WI38 (cell line): ENCODE data around the gene ZNF546.
"Not testable (repeated sequence)": the region's sequence is repeated elsewhere in the genome, so short reads cannot be mapped to it uniquely, and the experiment has no call there.

ENCODE experiments used
- H3K4me3 ChIP-seq: 2 replicates; pipeline ENCODE4 v1.5.1; 2011; ENCODE audit warnings: low read depth, mild to moderate bottlenecking, control low read depth, low read length
- CTCF ChIP-seq: IDR thresholded peaks from 2 replicates; pipeline ENCODE4 v1.5.1; 2012; ENCODE audit warnings: low read depth, mild to moderate bottlenecking, control low read depth, low read length

ZNF546 gene

GRCh38 chr19:39996811-39997637 lies at the start of gene ZNF546:
ZNF546 (plus strand) TSS chr19:39997060; CDS start chr19:39998327, 1,267 bp downstream.
- TF ChIP-seq CTCF, result no peak
- H3K4me3 ChIP-seq, result peak within 1 kb of the TSS; percentile 84

GRCh38 chr19:39949026-39949747 lies 47.7 kb upstream of the ZNF546 start:
- no peak for TF ChIP-seq CTCF
- no peak overlapping the region for H3K4me3 ChIP-seq

GRCh38 chr19:39951065-39951650 lies 45.7 kb upstream of the ZNF546 start:
- H3K4me3 ChIP-seq, result no peak overlapping the region
- no peak for TF ChIP-seq CTCF

GRCh38 chr19:39951686-39952085 lies 45.2 kb upstream of the ZNF546 start:
- no peak for TF ChIP-seq CTCF
- no peak overlapping the region for H3K4me3 ChIP-seq

- no peak overlapping the region for H3K4me3 ChIP-seq
- TF ChIP-seq CTCF, result no peak
These were observed 42.9 kb upstream of the ZNF546 start for GRCh38 chr19:39953915-39954314.

GRCh38 chr19:39957886-39958285 lies 39.0 kb upstream of the ZNF546 start:
- H3K4me3 ChIP-seq, result not testable (repeated sequence)

- H3K4me3 ChIP-seq, result not testable (repeated sequence)
These were observed 37.9 kb upstream of the ZNF546 start for GRCh38 chr19:39958942-39959341.

GRCh38 chr19:39959407-39959806 lies 37.5 kb upstream of the ZNF546 start:
- H3K4me3 ChIP-seq, result not testable (repeated sequence)
